ENCODE data around the gene PRLH. TPM values are rescaled to one million over a fixed set of nuclear protein-coding genes. Genes with fewer than 3 reads are reported as not detected.
A peak's percentile ranks its signal among the peaks of the same experiment; 100 is the strongest.

The PRLH gene
- total RNA-seq, 1 donor from 2014 or later, result not detected

- H3K4me3 Mint-ChIP-seq (ENCODE audit: unreplicated experiment), result peak overlapping the region; percentile 47
- DNase-seq, result no peak
- H3K27me3 Mint-ChIP-seq (ENCODE audit: unreplicated experiment), result peaks cover 3% of the 10 kb centered on the region
- H3K36me3 Mint-ChIP-seq (ENCODE audit: unreplicated experiment), result no peaks in the 10 kb centered on the region
- peaks cover 7% of the 10 kb centered on the region for H3K4me1 Mint-ChIP-seq (ENCODE audit: low read depth, unreplicated experiment)
- no peak overlapping the region for H3K27ac Mint-ChIP-seq (ENCODE audit: unreplicated experiment)
- H3K9me3 Mint-ChIP-seq (ENCODE audit: unreplicated experiment), result peaks cover 7% of the 10 kb centered on the region
- TF ChIP-seq, protein P1, sequence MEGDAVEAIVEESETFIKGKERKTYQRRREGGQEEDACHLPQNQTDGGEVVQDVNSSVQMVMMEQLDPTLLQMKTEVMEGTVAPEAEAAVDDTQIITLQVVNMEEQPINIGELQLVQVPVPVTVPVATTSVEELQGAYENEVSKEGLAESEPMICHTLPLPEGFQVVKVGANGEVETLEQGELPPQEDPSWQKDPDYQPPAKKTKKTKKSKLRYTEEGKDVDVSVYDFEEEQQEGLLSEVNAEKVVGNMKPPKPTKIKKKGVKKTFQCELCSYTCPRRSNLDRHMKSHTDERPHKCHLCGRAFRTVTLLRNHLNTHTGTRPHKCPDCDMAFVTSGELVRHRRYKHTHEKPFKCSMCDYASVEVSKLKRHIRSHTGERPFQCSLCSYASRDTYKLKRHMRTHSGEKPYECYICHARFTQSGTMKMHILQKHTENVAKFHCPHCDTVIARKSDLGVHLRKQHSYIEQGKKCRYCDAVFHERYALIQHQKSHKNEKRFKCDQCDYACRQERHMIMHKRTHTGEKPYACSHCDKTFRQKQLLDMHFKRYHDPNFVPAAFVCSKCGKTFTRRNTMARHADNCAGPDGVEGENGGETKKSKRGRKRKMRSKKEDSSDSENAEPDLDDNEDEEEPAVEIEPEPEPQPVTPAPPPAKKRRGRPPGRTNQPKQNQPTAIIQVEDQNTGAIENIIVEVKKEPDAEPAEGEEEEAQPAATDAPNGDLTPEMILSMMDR (IDR thresholded peaks at IDR 0.05; ENCODE audit: partially characterized antibody, unreplicated experiment), result no peak
Observed at GRCh38 chr2:237564526-237565131, 1.7 kb upstream of the PRLH start.

DNA sequence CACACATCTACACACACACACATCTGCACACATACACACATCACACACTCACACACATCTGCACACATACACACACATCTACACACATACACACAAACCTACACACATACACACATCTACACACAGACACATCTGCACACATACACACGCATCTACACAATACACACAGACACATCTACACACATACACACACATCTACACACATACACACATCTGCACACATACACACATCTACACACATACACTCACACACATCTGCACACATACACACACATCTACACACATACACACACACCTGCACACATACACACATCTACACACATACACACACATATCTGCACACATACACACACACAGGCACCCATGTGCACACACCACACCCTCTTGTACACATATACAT is 400 bp upstream of the PRLH start:
- H3K27me3 Mint-ChIP-seq (ENCODE audit: unreplicated experiment), result no peaks in the 10 kb centered on the region
- H3K9me3 Mint-ChIP-seq (ENCODE audit: unreplicated experiment), result peaks cover 5% of the 10 kb centered on the region
- TF ChIP-seq, protein P1 (IDR thresholded peaks at IDR 0.05; ENCODE audit: partially characterized antibody, unreplicated experiment), result no peak
- no peak for DNase-seq
- H3K4me3 Mint-ChIP-seq (ENCODE audit: unreplicated experiment), result no peak overlapping the region
- no peak overlapping the region for H3K27ac Mint-ChIP-seq (ENCODE audit: unreplicated experiment)
- peaks cover 4% of the 10 kb centered on the region for H3K4me1 Mint-ChIP-seq (ENCODE audit: low read depth, unreplicated experiment)
- H3K36me3 Mint-ChIP-seq (ENCODE audit: unreplicated experiment), result no peaks in the 10 kb centered on the region

- Mint-ChIP-seq H3K4me1 (ENCODE audit: low read depth, unreplicated experiment) (peaks cover 4% of the 10 kb centered on the region), H3K9me3 (ENCODE audit: unreplicated experiment) (peaks cover 5% of the 10 kb centered on the region), H3K36me3 (ENCODE audit: unreplicated experiment) (no peaks in the 10 kb centered on the region), H3K27ac (ENCODE audit: unreplicated experiment) (no peak overlapping the region), H3K27me3 (ENCODE audit: unreplicated experiment) (no peaks in the 10 kb centered on the region), H3K4me3 (ENCODE audit: unreplicated experiment) (no peak overlapping the region)
- no peak for DNase-seq
- TF ChIP-seq, protein P1 (IDR thresholded peaks at IDR 0.05; ENCODE audit: partially characterized antibody, unreplicated experiment), result no peak
Observed at GRCh38 chr2:237567276-237568029, 1.1 kb downstream of the PRLH start.

DNA sequence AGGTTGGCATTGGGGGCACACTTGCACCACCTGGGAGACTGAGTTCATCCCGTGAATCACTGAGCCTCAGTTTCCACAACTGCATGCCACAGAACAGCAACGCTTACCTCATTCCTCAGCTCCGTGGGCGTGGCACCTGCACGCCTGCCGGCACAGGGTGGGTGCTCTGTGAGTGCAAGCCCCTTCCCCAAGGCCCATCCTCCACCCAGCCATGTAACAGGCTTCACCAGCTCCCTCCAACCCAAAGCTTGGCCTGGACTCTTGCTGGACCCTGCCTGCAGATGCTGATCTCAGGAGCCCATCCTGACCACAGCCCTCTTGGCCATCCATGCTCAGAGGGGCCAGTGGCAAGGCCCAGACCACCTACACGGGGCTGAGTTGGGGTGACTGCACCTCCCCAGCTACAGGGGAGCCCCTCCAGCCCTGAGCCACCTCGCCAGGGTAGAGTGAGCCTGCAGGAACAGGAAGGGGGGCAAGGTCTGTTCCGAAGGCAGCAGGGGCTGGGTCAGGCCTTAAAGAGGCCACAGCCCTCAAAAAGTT is 1.8 kb downstream of the PRLH start:
- H3K27me3 Mint-ChIP-seq (ENCODE audit: unreplicated experiment), result no peaks in the 10 kb centered on the region
- no peak for DNase-seq

More for the DNA sequence above, 1.8 kb downstream of the PRLH start:
- Mint-ChIP-seq H3K9me3 (ENCODE audit: unreplicated experiment) (peaks cover 4% of the 10 kb centered on the region), H3K36me3 (ENCODE audit: unreplicated experiment) (no peaks in the 10 kb centered on the region), H3K27ac (ENCODE audit: unreplicated experiment) (no peak overlapping the region), H3K4me3 (ENCODE audit: unreplicated experiment) (no peak overlapping the region), H3K4me1 (ENCODE audit: low read depth, unreplicated experiment) (peaks cover 1% of the 10 kb centered on the region)
- TF ChIP-seq, protein P1 (IDR thresholded peaks at IDR 0.05; ENCODE audit: partially characterized antibody, unreplicated experiment), result no peak

Measured in glutamatergic neuron (in vitro differentiated cells).